Measurements from ENCODE around the gene RAMP1.

The RAMP1 gene

DNA sequence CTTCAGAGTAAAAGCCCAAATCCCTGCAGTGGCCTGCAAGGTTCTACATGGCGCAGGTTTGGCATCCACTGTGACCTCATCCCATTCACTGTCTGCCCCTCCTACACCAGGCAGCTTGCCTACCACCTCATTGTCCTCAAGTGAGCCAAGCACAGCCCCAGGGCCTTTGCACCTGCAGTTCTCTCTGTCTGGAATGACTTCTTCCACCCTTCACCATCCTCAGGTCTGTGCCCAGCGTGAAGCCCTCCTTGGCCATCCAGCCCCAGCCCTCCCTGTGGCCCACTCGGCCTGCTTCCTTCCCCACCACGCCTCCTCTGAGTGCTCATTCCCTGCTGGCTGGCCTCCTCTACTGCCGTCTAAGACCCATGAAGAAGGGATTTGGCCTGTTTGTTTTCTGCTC is 74.8 kb downstream of the RAMP1 start:
- Histone ChIP-seq H3K79me2 (ENCODE audit: insufficient read depth, low read length) (no peaks in the 10 kb centered on the region), H4K20me1 (ENCODE audit: low read depth, low read length) (no peaks in the 10 kb centered on the region), H3K4me3 (ENCODE audit: insufficient read depth, low read length, poor library complexity, severe bottlenecking) (no peak overlapping the region), H2AFZ (ENCODE audit: low read depth, low read length, severe bottlenecking) (no peak overlapping the region), H3K9ac (ENCODE audit: low read length) (no peak overlapping the region), H3K27me3 (ENCODE audit: low read length) (no peaks in the 10 kb centered on the region), H3K9me2 (replicated peaks; ENCODE audit: insufficient read depth, low read length) (no peaks in the 10 kb centered on the region), H3K36me3 (ENCODE audit: low read length) (no peaks in the 10 kb centered on the region), H3K9me3 (ENCODE audit: insufficient read depth, low read length) (peaks cover 11% of the 10 kb centered on the region; the same call in 1 of the 2 replicates), H3F3A (ENCODE audit: insufficient read depth) (no peaks in the 10 kb centered on the region), H3K4me2 (ENCODE audit: low read depth, low read length, poor library complexity, severe bottlenecking) (no peak overlapping the region), H3K27ac (ENCODE audit: low read depth, low read length) (no peak overlapping the region)
- TF ChIP-seq, protein P1, sequence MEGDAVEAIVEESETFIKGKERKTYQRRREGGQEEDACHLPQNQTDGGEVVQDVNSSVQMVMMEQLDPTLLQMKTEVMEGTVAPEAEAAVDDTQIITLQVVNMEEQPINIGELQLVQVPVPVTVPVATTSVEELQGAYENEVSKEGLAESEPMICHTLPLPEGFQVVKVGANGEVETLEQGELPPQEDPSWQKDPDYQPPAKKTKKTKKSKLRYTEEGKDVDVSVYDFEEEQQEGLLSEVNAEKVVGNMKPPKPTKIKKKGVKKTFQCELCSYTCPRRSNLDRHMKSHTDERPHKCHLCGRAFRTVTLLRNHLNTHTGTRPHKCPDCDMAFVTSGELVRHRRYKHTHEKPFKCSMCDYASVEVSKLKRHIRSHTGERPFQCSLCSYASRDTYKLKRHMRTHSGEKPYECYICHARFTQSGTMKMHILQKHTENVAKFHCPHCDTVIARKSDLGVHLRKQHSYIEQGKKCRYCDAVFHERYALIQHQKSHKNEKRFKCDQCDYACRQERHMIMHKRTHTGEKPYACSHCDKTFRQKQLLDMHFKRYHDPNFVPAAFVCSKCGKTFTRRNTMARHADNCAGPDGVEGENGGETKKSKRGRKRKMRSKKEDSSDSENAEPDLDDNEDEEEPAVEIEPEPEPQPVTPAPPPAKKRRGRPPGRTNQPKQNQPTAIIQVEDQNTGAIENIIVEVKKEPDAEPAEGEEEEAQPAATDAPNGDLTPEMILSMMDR (IDR thresholded peaks at IDR 0.05; ENCODE audit: insufficient read depth, low read length, poor library complexity, severe bottlenecking), result no peak
- no peak for TF ChIP-seq EZH2phosphoT487 (conservative IDR thresholded peaks at IDR 0.05; ENCODE audit: low read length)

DNA sequence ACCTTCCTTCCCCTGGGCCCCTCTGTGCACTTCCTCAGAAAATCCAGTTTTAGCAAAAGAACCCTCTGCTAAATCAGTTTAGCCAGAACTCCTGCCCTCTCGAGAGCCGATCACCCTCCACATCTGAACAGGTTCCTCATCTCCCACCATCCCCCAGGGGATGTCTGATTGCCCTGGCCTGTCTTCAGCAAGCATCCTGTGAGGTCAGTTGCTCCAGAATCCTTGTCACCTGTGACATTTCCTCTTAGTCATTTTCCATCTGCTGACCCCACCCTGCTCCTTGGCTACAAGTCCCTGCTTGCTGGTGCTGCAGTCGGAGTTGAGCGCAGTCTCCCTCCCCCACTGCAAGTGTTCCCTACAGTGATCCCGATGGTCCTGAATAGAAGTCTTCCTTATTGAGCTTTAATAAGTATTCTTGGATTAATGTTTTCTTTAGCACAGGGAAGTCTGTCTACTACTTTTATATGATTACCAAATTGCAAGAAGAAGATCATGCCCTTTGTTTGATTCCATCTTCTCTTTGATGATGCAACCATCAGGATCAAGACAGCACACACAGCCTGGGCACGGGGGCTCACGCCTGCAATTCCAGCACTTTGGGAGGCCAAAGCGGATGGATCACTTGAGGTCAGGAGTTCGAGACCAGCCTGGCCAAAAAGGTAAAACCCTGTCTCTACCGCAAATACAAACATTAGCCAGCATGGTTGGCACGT is 76.5 kb downstream of the RAMP1 start:
- Histone ChIP-seq H3K27me3 (ENCODE audit: low read length) (no peaks in the 10 kb centered on the region), H3K4me2 (ENCODE audit: low read depth, low read length, poor library complexity, severe bottlenecking) (no peak overlapping the region), H2AFZ (ENCODE audit: low read depth, low read length, severe bottlenecking) (no peak overlapping the region), H3K27ac (ENCODE audit: low read depth, low read length) (no peak overlapping the region), H3K36me3 (ENCODE audit: low read length) (no peaks in the 10 kb centered on the region), H3K9me2 (replicated peaks; ENCODE audit: insufficient read depth, low read length) (no peaks in the 10 kb centered on the region), H3F3A (ENCODE audit: insufficient read depth) (no peaks in the 10 kb centered on the region), H4K20me1 (ENCODE audit: low read depth, low read length) (no peaks in the 10 kb centered on the region), H3K4me3 (ENCODE audit: insufficient read depth, low read length, poor library complexity, severe bottlenecking) (no peak overlapping the region), H3K9ac (ENCODE audit: low read length) (no peak overlapping the region), H3K9me3 (ENCODE audit: insufficient read depth, low read length) (0 out of 2 replicates have a peak, but pooled peaks cover 1% of the 10 kb centered on the region), H3K79me2 (ENCODE audit: insufficient read depth, low read length) (no peaks in the 10 kb centered on the region)
- no peak for TF ChIP-seq EZH2phosphoT487 (conservative IDR thresholded peaks at IDR 0.05; ENCODE audit: low read length)
- TF ChIP-seq, protein P1 (IDR thresholded peaks at IDR 0.05; ENCODE audit: insufficient read depth, low read length, poor library complexity, severe bottlenecking), result no peak

- no peaks in the 10 kb centered on the region for H3K9me2 ChIP-seq (replicated peaks; ENCODE audit: insufficient read depth, low read length)
- H3K9ac ChIP-seq (ENCODE audit: low read length), result no peak overlapping the region
- no peaks in the 10 kb centered on the region for H3K27me3 ChIP-seq (ENCODE audit: low read length)
- no peak overlapping the region for H3K27ac ChIP-seq (ENCODE audit: low read depth, low read length)
- no peaks in the 10 kb centered on the region for H3K36me3 ChIP-seq (ENCODE audit: low read length)
- H2AFZ ChIP-seq (ENCODE audit: low read depth, low read length, severe bottlenecking), result no peak overlapping the region
- H3K9me3 ChIP-seq (ENCODE audit: insufficient read depth, low read length), result peaks cover 6% of the 10 kb centered on the region; the same call in 1 of the 2 replicates
- no peak overlapping the region for H3K4me2 ChIP-seq (ENCODE audit: low read depth, low read length, poor library complexity, severe bottlenecking)
- no peak for TF ChIP-seq EZH2phosphoT487 (conservative IDR thresholded peaks at IDR 0.05; ENCODE audit: low read length)
- TF ChIP-seq, protein P1 (IDR thresholded peaks at IDR 0.05; ENCODE audit: insufficient read depth, low read length, poor library complexity, severe bottlenecking), result no peak
- H3K79me2 ChIP-seq (ENCODE audit: insufficient read depth, low read length), result no peaks in the 10 kb centered on the region
- no peak overlapping the region for H3K4me3 ChIP-seq (ENCODE audit: insufficient read depth, low read length, poor library complexity, severe bottlenecking)
- H3F3A ChIP-seq (ENCODE audit: insufficient read depth), result no peaks in the 10 kb centered on the region
- H4K20me1 ChIP-seq (ENCODE audit: low read depth, low read length), result no peaks in the 10 kb centered on the region
Measured at GRCh38 chr2:237939251-237939650, 79.8 kb downstream of the RAMP1 start.

Data from SU-DHL-6 (cell line).